Lower leg skin (tissue), 4 donors: ENCODE results near the gene INPP4B. TPM values are rescaled to one million over a fixed set of nuclear protein-coding genes. Genes with fewer than 3 reads are reported as not detected.

Experiments
- DNase-seq, 2 donors: peaks; one replicate each; pipeline ENCODE4 v3.0.0-alpha.2; 2019; ENCODE audit warnings: low spot score in 2 of 2
- H3K4me3 ChIP-seq: fragments of 200-600 bp; sonication (generic); 2 replicates; pipeline ENCODE4 v1.5.1; 2017; ENCODE audit warnings: mild to moderate bottlenecking, low read depth; ENCODE audit not compliant: poor library complexity, severe bottlenecking
- POLR2A ChIP-seq, 2 donors: fragments of 450-650 bp; IDR thresholded peaks; one replicate each; pipeline ENCODE4 v1.6.1; 2016 to 2017; ENCODE audit warnings: antibody characterized with exemption in 2 of 2, mild to moderate bottlenecking in 1 of 2, moderate library complexity in 1 of 2
- WGBS, 2 donors: methylation state at CpG; one replicate each; pipeline ENCODE4 v1.1.5; 2018; 5-methylcytosine and 5-hydroxymethylcytosine counted together
- intact Hi-C: fragments of 100-400 bp; cut with DNase I; formaldehyde crosslinking; loops from one replicate; pipeline ENCODE4 v1.15.0; 2023; ENCODE audit warnings: low total_unique reads
- total RNA-seq, 4 donors: library from RNA; depleted of rRNA; stranded (reverse); fragments of >200 nt; gene quantifications; one replicate each; pipeline ENCODE4 v1.1.0, GENCODE V29; 2016
- TF ChIP-seq, protein P1 (sequence below), 3 donors: fragments of 450-650 bp; IDR thresholded peaks; one replicate each; pipeline ENCODE4 v1.5.1; 2016; ENCODE audit warnings: antibody characterized with exemption in 3 of 3, mild to moderate bottlenecking in 3 of 3, moderate library complexity in 2 of 3

Gene INPP4B
- total RNA-seq, 4 donors from 2014 or later: 7.6 to 18.5 (median 17.6) TPM

DNA sequence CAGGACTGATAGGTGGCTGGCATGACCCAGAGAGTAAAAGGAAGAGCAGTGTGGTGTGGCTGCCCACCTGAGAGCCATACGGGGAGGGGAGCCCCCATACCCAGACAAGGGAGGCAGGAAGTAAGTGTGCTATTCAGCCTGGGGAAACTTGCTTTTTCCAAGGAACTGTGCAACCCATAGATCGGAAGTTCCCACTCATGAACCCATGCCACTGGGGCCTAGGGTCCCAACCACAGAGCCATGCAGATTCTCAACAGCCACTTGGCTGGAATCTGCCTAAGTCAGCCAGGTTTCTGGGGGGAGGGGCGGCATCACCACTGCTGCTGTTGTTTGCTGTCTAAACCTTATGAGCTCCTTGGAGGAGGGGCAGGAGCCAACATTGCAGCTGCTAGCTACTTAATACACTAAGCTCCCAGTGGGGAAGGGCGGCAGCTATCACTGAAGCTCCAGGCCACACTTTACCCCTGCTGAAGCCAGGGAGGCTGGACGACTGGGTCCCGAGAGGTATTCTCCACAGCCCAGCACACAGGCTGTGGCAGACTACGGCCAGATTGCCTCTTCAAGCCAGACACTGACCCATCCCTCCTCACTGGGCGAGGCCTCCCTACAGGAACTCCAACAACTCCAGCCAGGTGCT is 410.4 kb downstream of the INPP4B start:
- 87 to 96% methylated on average over 6 of the region's 8 CpGs for whole genome bisulfite sequencing, 2 donors
- H3K4me3 ChIP-seq: no peak overlapping the region
- intact Hi-C loops: no loop called here
- TF ChIP-seq, protein P1, sequence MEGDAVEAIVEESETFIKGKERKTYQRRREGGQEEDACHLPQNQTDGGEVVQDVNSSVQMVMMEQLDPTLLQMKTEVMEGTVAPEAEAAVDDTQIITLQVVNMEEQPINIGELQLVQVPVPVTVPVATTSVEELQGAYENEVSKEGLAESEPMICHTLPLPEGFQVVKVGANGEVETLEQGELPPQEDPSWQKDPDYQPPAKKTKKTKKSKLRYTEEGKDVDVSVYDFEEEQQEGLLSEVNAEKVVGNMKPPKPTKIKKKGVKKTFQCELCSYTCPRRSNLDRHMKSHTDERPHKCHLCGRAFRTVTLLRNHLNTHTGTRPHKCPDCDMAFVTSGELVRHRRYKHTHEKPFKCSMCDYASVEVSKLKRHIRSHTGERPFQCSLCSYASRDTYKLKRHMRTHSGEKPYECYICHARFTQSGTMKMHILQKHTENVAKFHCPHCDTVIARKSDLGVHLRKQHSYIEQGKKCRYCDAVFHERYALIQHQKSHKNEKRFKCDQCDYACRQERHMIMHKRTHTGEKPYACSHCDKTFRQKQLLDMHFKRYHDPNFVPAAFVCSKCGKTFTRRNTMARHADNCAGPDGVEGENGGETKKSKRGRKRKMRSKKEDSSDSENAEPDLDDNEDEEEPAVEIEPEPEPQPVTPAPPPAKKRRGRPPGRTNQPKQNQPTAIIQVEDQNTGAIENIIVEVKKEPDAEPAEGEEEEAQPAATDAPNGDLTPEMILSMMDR (IDR thresholded peaks at IDR 0.05): no peak
- no peak for TF ChIP-seq POLR2A (IDR thresholded peaks at IDR 0.05)
- DNase-seq: no peak

DNA sequence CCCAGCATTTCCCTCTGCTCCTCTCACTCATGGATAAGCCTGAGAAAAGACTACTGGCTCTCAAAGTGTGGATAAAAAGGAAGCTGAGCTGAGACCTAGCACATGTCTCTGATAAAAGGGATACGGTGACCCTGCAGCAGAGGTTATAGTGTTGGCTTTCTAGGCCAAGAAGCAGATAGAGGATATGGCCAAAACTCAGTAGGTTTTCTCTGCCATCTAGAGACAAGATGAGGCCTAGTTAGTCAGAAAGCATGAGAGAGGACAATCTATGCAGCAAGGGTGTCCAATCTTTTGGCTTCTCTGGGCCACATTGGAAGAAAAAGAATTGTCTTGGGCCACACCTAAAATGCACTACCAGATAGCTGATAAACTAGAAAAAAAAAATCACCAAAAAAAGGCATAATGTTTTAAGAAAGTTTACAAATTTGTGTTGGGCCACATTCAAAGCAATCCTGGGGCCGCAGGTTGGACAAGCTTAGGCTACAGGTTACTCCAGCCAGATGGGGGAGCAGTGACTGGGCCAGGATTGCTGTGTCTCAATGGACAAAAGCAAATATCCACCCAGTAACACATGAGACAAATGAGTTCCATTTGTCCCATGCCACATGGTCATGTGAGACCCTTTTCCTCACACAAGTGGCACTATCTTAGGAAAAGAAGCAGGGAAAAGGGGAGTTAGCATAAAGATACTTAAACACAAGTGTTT is 411.4 kb downstream of the INPP4B start:
- DNase-seq: no peak
- H3K4me3 ChIP-seq: no peak overlapping the region
- intact Hi-C loops: no loop called here
- no peak for TF ChIP-seq POLR2A (IDR thresholded peaks at IDR 0.05)
- TF ChIP-seq, protein P1 (IDR thresholded peaks at IDR 0.05): no peak
- 93 to 96% methylated on average over 2 of the region's 2 CpGs for WGBS, 2 donors

DNA sequence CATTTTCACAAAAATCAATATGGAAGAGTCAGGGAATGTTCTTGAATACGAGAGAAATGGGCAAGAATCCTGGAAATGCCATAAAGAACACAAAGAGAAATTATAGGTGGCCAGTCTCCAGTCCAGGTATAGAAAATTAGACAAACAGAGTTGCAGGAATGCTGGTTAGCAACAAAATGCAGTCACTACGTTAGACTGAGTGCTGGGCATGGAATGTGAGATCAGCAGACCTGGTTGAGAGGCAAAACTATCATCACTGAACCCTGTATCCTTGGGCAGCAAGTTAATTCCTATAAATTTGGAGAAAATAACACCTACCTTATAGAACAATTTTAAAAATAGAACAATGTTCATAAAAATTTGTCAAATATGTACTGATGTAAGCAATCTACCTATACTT is 417.4 kb downstream of the INPP4B start:
- 77 to 81% methylated on average over 2 of the region's 2 CpGs for WGBS, 2 donors
- H3K4me3 ChIP-seq: no peak overlapping the region
- intact Hi-C loops: no loop called here
- TF ChIP-seq POLR2A (IDR thresholded peaks at IDR 0.05): no peak
- TF ChIP-seq, protein P1 (IDR thresholded peaks at IDR 0.05): no peak
- no peak for DNase-seq

DNA sequence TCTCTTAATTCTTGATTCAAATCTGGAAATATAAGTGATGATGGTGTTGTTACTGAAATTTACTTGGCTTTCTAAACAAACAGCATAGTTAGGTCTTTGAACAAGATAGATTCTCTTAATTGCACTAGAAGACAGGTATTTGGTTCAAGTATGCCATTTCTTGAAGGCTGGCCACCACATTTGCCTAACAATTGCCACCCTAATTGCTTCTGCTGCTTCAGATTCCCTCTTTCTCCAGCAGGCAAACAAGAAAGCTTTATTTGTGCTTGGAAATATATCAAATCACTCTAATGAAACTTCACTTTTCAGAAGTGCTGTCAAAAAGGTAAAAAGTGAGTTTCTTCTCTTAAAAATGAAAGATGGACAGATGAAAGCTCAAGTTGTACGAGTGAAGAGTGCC is 418.6 kb downstream of the INPP4B start:
- DNase-seq: no peak
- TF ChIP-seq, protein P1 (IDR thresholded peaks at IDR 0.05): no peak
- TF ChIP-seq POLR2A (IDR thresholded peaks at IDR 0.05): no peak
- no peak overlapping the region for H3K4me3 ChIP-seq
- intact Hi-C loops: no loop called here
- WGBS, 2 donors: 91 to 93% methylated on average over 1 of the region's 1 CpG

DNA sequence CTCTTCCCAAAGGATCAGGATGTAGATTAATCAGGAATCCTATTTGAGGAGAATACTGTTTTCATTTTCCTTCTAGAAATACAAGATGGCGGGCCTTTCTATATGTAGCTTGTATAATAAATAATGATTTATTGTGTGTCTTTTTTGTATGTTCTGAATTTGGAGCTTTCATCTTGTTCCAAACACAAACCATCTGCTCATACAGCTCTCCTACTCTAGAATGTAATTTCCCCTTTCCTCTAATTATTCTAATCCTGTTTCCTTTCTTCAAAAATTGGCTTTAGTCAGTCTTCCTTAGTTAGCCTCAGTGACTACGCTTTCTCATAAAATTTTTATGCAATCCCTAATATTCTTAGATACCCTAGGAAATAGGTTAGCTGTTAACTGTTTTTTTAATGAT is 422.2 kb downstream of the INPP4B start:
- H3K4me3 ChIP-seq: no peak overlapping the region
- 88% methylated on average over 2 of the region's 2 CpGs for WGBS, 2 donors
- TF ChIP-seq POLR2A (IDR thresholded peaks at IDR 0.05): no peak
- TF ChIP-seq, protein P1 (IDR thresholded peaks at IDR 0.05): no peak
- intact Hi-C loops: no loop called here
- no peak for DNase-seq
